NB4 (cell line): ENCODE measurements around the gene SESTD1.

Experiments
- CTCF ChIP-seq: IDR thresholded peaks from one replicate; pipeline ENCODE4 v1.5.1; 2012; ENCODE audit warnings: low read depth, low read length
- MAX ChIP-seq: IDR thresholded peaks from 2 replicates; pipeline ENCODE4 v1.6.1; 2011; ENCODE audit warnings: low read depth, low read length
- MYC ChIP-seq: IDR thresholded peaks from 2 replicates; pipeline ENCODE4 v1.6.1; 2011; ENCODE audit warnings: low read depth, low read length
- POLR2A ChIP-seq: IDR thresholded peaks from 2 replicates; pipeline ENCODE4 v1.6.1; 2011; ENCODE audit warnings: mild to moderate bottlenecking; ENCODE audit not compliant: insufficient read length; ENCODE audit errors: extremely low read depth

- TF ChIP-seq CTCF, result no peak
- no peak for TF ChIP-seq POLR2A
- no peak for TF ChIP-seq MAX
- TF ChIP-seq MYC, result no peak
Measured at GRCh38 chr2:179262077-179262660, 2.5 kb downstream of the SESTD1 start.
